Neuron (in vitro differentiated cells): ENCODE results near the gene GREM1.

Experiments used
- H2AFZ ChIP-seq: one replicate; pipeline ENCODE4 v1.6.1; 2013; ENCODE audit warnings: low read depth, mild to moderate bottlenecking, inconsistent platforms, low read length, moderate library complexity
- H3K27me3 ChIP-seq: one replicate; pipeline ENCODE4 v1.6.1; 2013; ENCODE audit warnings: low read length; ENCODE audit not compliant: insufficient read depth
- H3K36me3 ChIP-seq: one replicate; pipeline ENCODE4 v1.6.1; 2013; ENCODE audit warnings: low read length; ENCODE audit not compliant: insufficient read depth
- H3K4me1 ChIP-seq: one replicate; pipeline ENCODE4 v1.6.1; 2013; ENCODE audit warnings: low read length; ENCODE audit not compliant: insufficient read depth
- H3K4me3 ChIP-seq: 2 replicates; pipeline ENCODE4 v1.5.1; 2013; ENCODE audit warnings: mild to moderate bottlenecking, low read length, moderate library complexity
- H3K9me3 ChIP-seq: one replicate; pipeline ENCODE4 v1.6.1; 2013; ENCODE audit warnings: low read length

Gene GREM1

DNA sequence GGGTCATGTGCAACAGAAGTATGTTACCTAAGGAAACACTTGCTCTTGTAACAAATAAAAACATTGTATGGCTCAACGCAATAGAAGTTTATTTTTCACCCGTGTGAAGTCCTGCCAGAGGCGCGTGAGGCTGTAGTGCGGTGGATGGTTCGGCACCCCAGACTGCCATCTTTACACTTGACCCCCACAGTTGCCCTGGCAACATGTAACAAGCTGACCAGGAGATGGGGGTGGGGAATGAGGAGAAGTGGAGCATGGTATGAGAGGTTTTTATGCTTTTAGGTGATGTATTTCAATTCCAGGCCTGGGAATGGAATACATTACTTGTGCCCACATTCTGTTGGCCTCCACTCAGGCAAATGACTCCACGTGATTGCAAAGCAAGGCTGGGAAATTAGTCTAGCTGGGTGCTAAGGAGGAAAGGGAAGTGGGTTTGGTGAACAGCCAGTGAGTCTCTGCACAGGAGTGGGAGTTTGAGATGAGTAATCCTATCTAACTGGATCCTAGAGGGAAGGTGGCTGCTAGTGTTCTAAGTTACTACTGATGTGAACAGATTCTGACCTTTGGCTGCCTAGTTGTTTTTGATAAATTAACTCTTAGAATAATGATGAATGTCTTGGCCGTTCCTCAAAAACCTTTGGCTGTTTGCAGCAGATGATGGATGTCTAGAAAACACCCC, 33.8 kb upstream of the GREM1 start:
- no peak overlapping the region for H3K4me3 ChIP-seq
- H3K27me3 ChIP-seq, result no peaks in the 10 kb centered on the region
- H3K4me1 ChIP-seq, result peaks cover 4% of the 10 kb centered on the region
- no peaks in the 10 kb centered on the region for H3K9me3 ChIP-seq
- no peak overlapping the region for H2AFZ ChIP-seq
- H3K36me3 ChIP-seq, result no peaks in the 10 kb centered on the region

DNA sequence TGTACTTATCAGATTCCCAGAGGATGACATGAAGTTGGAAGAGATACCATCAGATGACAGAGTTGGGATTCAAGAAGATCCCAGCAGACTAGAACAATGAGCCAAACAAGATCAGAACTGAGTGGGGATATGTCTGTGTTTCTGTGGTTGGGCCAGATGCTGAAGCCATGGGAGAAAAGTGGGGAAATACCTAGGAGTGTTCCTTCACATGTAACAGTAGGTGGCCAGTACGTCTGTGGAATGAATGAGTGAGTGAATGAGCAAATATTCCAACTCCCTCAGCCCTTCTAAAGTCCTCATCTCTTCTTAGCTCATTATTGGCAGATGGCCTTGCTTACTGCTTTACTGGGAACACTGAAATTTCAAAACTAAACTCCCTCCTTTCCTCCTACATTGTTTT, 32.2 kb upstream of the GREM1 start:
- Histone ChIP-seq H3K27me3 (no peaks in the 10 kb centered on the region), H3K36me3 (no peaks in the 10 kb centered on the region), H3K4me1 (peaks cover 4% of the 10 kb centered on the region), H2AFZ (no peak overlapping the region), H3K9me3 (no peaks in the 10 kb centered on the region), H3K4me3 (no peak overlapping the region)

DNA sequence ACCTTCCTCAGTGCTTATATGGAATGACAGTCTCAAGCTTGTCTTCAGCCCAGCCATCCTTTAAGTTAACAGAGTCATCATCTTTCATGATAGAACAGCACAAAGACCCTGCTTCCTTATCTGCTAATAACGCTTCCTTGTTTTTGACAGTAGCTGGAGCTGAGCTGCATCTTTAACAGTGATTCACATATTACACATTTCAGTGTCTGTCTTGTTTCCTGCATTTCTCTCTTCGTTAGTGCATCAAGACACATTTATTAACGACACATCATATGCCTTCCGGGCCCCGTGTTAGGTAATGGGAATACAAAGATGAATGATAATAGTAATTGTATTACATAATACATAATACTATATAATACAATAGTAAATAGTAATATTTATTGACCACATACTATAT, 30.2 kb upstream of the GREM1 start:
- Histone ChIP-seq H3K4me3 (no peak overlapping the region), H2AFZ (no peak overlapping the region), H3K9me3 (no peaks in the 10 kb centered on the region), H3K36me3 (no peaks in the 10 kb centered on the region), H3K27me3 (no peaks in the 10 kb centered on the region), H3K4me1 (peaks cover 4% of the 10 kb centered on the region)

DNA sequence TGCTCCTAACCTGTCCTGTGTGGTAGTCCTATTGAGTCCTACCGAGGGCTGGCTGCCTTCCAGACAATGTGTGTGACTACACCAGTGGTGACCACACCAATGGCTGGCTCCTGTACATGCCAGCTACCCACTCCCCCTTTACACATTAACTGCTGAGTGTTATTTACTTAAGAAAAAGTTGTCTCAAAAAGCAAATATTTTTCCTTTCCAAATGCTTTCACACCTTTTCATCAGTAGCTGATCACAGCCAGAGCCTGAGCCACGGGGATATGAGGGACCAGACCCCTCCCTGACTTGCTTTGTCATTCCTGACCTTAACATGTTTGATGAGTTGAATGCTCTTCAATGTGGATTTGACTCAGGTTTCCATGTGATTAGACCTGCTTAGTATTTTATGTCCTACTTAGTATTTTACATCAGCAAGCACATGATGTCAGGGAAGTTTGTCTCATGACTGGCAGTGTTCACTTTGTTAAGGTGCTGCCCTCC, 29.6 kb upstream of the GREM1 start:
- H3K4me3 ChIP-seq, result no peak overlapping the region
- H3K27me3 ChIP-seq, result no peaks in the 10 kb centered on the region
- no peak overlapping the region for H2AFZ ChIP-seq
- H3K9me3 ChIP-seq, result no peaks in the 10 kb centered on the region
- no peaks in the 10 kb centered on the region for H3K36me3 ChIP-seq
- H3K4me1 ChIP-seq, result peaks cover 4% of the 10 kb centered on the region

DNA sequence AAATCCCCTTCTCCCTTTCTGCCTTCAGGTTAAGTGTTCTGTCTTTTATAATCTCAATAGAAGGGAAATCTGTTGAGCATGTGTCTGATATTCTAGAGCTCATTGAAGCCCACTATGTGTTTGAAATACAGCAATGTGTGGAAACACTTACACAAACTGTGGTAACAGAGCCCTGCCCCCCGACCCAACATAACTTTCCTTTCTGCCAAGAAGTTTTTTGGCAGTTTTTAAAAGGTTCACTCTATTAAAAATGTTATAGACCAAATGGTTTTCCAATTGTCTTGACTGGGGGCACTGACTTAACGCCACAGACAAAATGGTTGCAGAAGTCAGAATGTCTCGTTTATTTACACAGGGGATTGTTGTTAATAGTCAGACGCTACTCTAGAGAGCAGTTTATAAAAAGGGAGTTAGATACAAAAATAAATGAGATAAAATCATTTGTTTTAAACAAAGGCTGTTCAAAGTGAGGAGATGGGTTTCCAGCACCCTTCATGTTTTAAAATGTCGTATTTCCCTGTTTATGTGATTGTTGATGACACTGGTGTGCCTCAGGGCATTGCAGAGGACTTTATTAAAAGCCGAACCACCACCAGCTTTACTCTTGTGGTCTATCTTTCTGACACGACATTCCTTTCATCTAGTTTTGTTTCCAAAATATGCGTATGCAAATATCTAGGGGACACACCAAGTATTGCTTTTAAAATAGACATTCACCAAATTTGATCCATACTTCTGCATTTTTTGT, 26.7 kb upstream of the GREM1 start:
- no peak overlapping the region for H2AFZ ChIP-seq
- H3K4me1 ChIP-seq, result no peaks in the 10 kb centered on the region
- H3K36me3 ChIP-seq, result no peaks in the 10 kb centered on the region
- no peaks in the 10 kb centered on the region for H3K9me3 ChIP-seq
- no peaks in the 10 kb centered on the region for H3K27me3 ChIP-seq
- H3K4me3 ChIP-seq, result no peak overlapping the region

DNA sequence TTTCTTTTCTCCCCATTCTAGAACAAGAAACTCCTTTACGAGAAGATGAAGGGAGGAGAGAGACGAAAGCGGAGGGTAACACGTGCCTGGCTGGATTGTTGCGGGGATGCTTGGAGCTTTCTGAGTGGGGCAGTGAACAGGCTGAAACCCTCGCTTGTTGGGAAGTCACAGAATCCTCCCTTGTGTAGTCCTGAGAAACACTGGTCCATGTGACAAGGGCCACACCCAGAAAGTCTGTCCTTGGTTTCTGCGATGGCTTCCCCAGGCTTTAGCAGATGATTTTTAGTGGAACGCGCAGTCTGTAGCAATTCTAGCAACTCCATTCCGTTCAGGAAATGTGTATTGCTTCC, 26.1 kb upstream of the GREM1 start:
- Histone ChIP-seq H3K9me3 (no peaks in the 10 kb centered on the region), H2AFZ (no peak overlapping the region), H3K36me3 (no peaks in the 10 kb centered on the region), H3K4me3 (no peak overlapping the region), H3K4me1 (no peaks in the 10 kb centered on the region), H3K27me3 (no peaks in the 10 kb centered on the region)

DNA sequence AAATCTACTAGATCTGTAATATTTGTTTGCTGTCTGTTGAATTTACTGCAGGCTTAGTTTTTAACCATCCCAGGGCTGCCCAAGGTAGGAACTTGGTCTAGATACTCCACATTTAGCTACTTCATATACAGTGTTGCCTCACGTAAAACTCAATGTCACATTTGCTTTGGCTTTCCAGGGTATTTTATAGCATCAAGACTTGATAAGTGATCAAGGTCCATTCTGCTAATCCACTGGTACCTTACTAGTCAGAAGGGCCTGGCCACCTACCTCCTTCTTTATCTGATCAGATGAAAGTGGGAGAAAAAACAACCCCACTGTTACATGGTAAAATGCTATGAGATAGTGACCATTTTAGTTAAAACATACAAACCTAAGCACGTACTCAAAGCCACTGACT, 25.5 kb upstream of the GREM1 start:
- H3K9me3 ChIP-seq, result no peaks in the 10 kb centered on the region
- H3K27me3 ChIP-seq, result no peaks in the 10 kb centered on the region
- no peaks in the 10 kb centered on the region for H3K4me1 ChIP-seq
- H2AFZ ChIP-seq, result no peak overlapping the region
- H3K36me3 ChIP-seq, result no peaks in the 10 kb centered on the region
- no peak overlapping the region for H3K4me3 ChIP-seq

DNA sequence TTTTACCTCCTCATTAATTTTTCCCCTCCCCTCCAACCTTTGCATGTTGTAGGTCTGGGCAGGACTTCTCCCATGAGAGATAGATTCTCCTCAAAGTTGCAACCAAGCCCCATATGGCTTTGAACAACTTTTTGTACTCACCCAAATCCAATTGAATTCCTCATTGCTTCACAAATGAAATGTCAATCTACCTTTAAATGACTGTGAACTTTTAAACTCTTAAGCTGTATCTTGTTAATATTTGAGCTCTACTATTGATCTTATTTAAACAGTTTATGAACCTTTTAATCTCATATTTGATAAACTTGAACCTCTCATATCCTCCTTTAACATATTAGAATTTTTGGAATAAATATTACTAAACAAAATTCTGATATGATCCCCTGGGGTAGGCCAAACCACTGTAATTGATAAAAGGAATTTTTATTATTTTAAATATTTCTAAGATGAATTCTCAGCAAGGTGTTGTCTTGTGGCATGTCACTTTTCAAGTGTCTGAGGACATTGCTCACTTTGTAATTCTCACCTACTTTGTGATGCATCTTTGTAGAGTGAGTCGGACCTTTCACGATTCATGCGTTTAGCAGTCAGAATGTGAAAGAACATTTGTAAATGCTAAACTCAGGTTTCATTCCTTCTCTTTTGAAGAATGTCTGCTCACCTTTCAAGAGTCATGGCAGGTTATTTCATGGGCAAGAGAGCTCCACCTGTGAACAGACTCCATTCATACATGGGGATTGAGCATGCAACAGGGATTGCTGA, 23.4 kb upstream of the GREM1 start:
- no peaks in the 10 kb centered on the region for H3K27me3 ChIP-seq
- no peaks in the 10 kb centered on the region for H3K4me1 ChIP-seq
- H3K9me3 ChIP-seq, result no peaks in the 10 kb centered on the region
- no peak overlapping the region for H2AFZ ChIP-seq
- no peak overlapping the region for H3K4me3 ChIP-seq
- H3K36me3 ChIP-seq, result no peaks in the 10 kb centered on the region

DNA sequence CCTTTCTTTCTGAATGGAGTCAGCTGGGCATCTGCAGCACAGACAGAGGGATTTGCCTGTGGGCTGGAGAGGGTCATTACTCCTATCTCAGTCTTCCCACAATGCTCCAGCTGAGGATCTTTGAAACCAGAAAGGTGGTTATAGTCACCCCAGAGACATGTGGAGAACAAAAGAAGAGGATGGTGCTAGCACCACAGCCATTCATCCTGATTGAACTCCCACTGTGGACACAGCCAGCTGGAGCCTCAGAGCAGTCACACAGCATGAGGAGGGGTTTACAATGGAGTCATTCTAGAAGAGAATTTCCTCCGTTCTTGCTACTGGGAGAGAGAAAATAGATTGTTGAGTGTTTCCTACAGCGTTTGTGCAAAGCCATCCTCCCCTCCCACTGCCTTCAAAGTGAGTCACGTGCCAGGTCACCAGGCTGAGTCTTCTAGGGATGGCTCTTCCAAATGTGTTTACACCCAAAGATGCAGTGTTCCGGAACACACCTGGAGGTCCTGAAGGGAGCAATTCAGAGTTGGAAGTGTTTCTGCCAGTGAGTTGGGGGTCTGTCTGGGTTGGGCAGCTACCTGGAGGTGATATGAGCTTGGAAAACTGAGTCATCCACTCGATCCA, 18.9 kb upstream of the GREM1 start:
- Histone ChIP-seq H3K27me3 (no peaks in the 10 kb centered on the region), H3K4me3 (no peak overlapping the region)

DNA sequence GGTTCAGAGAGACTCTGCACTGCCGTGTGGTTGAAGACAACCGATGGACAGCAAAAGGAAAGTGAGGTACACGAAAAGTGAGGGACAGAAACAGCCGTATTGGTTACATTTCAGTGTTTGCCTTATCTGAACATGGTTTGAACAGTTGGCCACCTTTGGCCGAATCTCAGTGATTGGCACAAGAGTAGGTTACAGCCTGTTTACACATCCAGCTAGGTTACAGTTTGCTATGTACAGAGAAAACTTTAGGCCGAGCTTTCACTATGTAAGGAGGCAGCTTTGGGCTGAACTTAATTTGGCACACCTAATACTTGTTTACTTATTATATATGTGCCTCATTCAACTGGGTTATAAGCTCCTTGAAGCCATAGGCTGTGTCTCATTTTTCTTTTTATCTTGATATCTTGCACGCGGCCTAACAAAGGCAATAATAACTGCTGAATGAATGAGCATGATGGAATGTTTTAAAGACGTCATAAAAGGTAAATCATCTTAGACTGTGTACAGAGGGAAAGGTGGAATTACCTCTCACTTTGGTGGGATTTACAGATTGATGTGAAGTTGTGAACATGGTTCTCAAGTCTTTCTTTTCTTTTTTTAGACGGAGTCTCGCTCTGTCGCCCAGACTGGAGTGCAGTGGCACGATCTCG, 17.2 kb upstream of the GREM1 start:
- H2AFZ ChIP-seq, result no peak overlapping the region
- no peaks in the 10 kb centered on the region for H3K36me3 ChIP-seq
- H3K27me3 ChIP-seq, result peaks cover 3% of the 10 kb centered on the region
- H3K4me3 ChIP-seq, result no peak overlapping the region
- H3K4me1 ChIP-seq, result no peaks in the 10 kb centered on the region
- H3K9me3 ChIP-seq, result no peaks in the 10 kb centered on the region

More for the DNA sequence above, 18.9 kb upstream of the GREM1 start:
- no peak overlapping the region for H2AFZ ChIP-seq
- no peaks in the 10 kb centered on the region for H3K4me1 ChIP-seq
- H3K9me3 ChIP-seq, result no peaks in the 10 kb centered on the region
- no peaks in the 10 kb centered on the region for H3K36me3 ChIP-seq

DNA sequence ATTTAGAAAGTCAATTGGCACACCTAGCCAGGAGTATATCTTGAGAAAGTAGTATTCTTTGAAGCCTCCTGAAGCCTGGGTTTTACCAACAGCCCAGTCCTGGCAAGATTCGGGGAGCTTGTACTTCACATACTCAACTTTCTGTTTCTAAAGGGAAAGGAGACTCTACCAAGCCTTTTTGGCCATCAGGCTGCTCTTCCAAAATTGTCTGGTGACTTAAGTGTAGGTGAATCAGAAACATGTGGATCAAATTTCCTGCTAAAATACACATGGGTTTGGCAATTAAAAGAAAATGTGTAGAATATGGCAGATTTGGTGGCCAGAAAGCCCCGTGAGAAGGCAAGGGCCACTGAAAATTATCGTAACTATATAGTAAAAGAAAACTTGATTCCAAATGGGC, 15.9 kb upstream of the GREM1 start:
- H3K4me1 ChIP-seq, result no peaks in the 10 kb centered on the region
- H3K9me3 ChIP-seq, result no peaks in the 10 kb centered on the region
- no peaks in the 10 kb centered on the region for H3K36me3 ChIP-seq
- no peak overlapping the region for H3K4me3 ChIP-seq
- H3K27me3 ChIP-seq, result peaks cover 4% of the 10 kb centered on the region
- no peak overlapping the region for H2AFZ ChIP-seq

DNA sequence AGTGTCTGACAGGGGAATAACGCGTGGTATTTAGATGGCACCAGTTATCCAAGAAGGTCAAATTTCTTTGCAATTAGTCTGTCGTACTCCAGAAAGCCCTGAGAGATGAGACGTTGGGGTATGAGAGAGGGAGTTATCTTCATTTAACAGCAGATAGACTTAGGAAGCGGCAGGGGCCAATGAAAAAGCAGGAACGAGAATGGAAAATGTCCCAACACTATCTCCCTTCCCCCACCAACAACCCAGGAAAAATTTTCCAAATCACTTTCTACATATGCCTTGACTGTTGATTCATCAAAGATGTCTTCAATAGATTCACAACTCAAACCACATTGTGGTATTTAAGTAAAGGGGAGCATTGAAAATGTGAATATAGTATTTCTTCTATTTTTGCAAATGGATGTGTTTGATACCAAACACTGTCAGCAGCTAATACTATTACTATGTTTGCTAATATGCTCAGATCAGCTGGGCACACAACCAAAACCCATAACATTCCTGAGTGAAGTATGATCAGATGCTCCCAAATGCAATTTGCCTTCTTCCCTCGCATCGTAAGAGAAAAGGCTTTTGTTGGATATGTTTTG, 13.3 kb upstream of the GREM1 start:
- Histone ChIP-seq H3K36me3 (no peaks in the 10 kb centered on the region), H3K27me3 (peaks cover 6% of the 10 kb centered on the region), H3K9me3 (no peaks in the 10 kb centered on the region), H3K4me3 (no peak overlapping the region), H3K4me1 (no peaks in the 10 kb centered on the region), H2AFZ (no peak overlapping the region)
